CD4-positive, alpha-beta T cell (primary cell): ENCODE data around the gene HSD17B10. TPM values are rescaled to one million over a fixed set of nuclear protein-coding genes. Genes with fewer than 3 reads are reported as not detected.

ENCODE experiments used
- ATAC-seq: fragments of 200-7000 bp; cut with Tn5 transposase; one replicate; pipeline ENCODE4 v1.10.0; 2022; ENCODE audit warnings: mild to moderate bottlenecking; ENCODE audit not compliant: poor library complexity
- CTCF ChIA-PET: fragments of 350-600 bp; sonication (Branson Sonifier 250); formaldehyde crosslinking; loops from one replicate; lab custom pipeline; 2021; ENCODE audit warnings: antibody characterized with exemption, inconsistent platforms; lab: Charles Lee
- POLR2A ChIA-PET: fragments of 350-600 bp; sonication (Branson Sonifier 250); formaldehyde crosslinking; loops from one replicate; lab custom pipeline; 2021; ENCODE audit warnings: antibody characterized with exemption, inconsistent platforms; lab: Charles Lee
- DNase-seq, 14 experiments: peaks; one replicate each; pipeline ENCODE4 v3.0.0-alpha.2; 2013 to 2020; ENCODE audit warnings: mixed read lengths in 2 of 14
- H3K27ac ChIP-seq, 2 donors: one replicate each; pipeline versions ENCODE4 v1.5.1 to v1.7.0; 2013; ENCODE audit warnings: low read length in 2 of 2, low read depth in 1 of 2, mild to moderate bottlenecking in 1 of 2
- H3K27me3 ChIP-seq, 2 experiments: 1 replicate in 1 of 2; 2 replicates in 1 of 2; pipeline versions ENCODE4 v1.6.1 to v1.7.0; 2013; ENCODE audit warnings: low read length in 2 of 2, control low read depth in 1 of 2, mild to moderate bottlenecking in 1 of 2, moderate library complexity in 1 of 2; ENCODE audit not compliant: insufficient read depth in 2 of 2, control insufficient read depth in 1 of 2
- H3K36me3 ChIP-seq: one replicate; pipeline ENCODE4 v1.6.1; 2013; ENCODE audit warnings: low read length, control low read depth; ENCODE audit not compliant: insufficient read depth
- H3K4me1 ChIP-seq: one replicate; pipeline ENCODE4 v1.6.1; 2013; ENCODE audit warnings: low read length, control low read depth; ENCODE audit not compliant: insufficient read depth
- H3K4me3 ChIP-seq: one replicate; pipeline ENCODE4 v1.5.1; 2013; ENCODE audit warnings: mild to moderate bottlenecking, low read length, moderate library complexity
- H3K9me3 ChIP-seq, 2 experiments: 1 replicate in 1 of 2; 2 replicates in 1 of 2; pipeline versions ENCODE4 v1.6.1 to v1.7.0; 2013; ENCODE audit warnings: low read length in 2 of 2, mild to moderate bottlenecking in 2 of 2, control low read depth in 1 of 2, moderate library complexity in 1 of 2; ENCODE audit not compliant: control insufficient read depth in 1 of 2, insufficient read depth in 1 of 2
- H3K27ac Mint-ChIP-seq: one replicate; pipeline ENCODE4 v1.8.0; 2020; ENCODE audit warnings: mixed read lengths
- H3K27me3 Mint-ChIP-seq: one replicate; pipeline ENCODE4 v1.8.0; 2021; ENCODE audit warnings: mixed read lengths
- H3K36me3 Mint-ChIP-seq: one replicate; pipeline ENCODE4 v1.8.0; 2021; ENCODE audit warnings: low read depth, mixed read lengths
- H3K4me1 Mint-ChIP-seq: one replicate; pipeline ENCODE4 v1.8.0; 2021; ENCODE audit warnings: low read depth, mixed read lengths
- H3K4me3 Mint-ChIP-seq: one replicate; pipeline ENCODE4 v1.8.0; 2020; ENCODE audit warnings: mild to moderate bottlenecking, mixed read lengths
- H3K9me3 Mint-ChIP-seq: one replicate; pipeline ENCODE4 v1.8.0; 2020; ENCODE audit warnings: mixed read lengths
- intact Hi-C, 2 experiments: fragments of 100-400 bp; cut with DNase I in 1 of 2; cut with micrococcal nuclease in 1 of 2; formaldehyde crosslinking; loops; one replicate each; pipeline versions ENCODE4 v1.15.1 to v1.9.0; 2023 to 2025; cut with DNase I, micrococcal nuclease
- total RNA-seq, 174 experiments: library from RNA in 2 of 174; stranded (reverse) in 2 of 174; gene quantifications; one replicate each; pipeline ENCODE4 v1.2.3 and lab custom pipeline; 2021 to 2026
- TF ChIP-seq, protein P1 (sequence below): fragments of 200-600 bp; IDR thresholded peaks from one replicate; pipeline ENCODE4 v1.8.0; 2022; ENCODE audit warnings: antibody characterized with exemption, mild to moderate bottlenecking

The HSD17B10 gene
- total RNA-seq, 2 experiments from 2014 or later, result 27.0 to 28.6 TPM

DNA sequence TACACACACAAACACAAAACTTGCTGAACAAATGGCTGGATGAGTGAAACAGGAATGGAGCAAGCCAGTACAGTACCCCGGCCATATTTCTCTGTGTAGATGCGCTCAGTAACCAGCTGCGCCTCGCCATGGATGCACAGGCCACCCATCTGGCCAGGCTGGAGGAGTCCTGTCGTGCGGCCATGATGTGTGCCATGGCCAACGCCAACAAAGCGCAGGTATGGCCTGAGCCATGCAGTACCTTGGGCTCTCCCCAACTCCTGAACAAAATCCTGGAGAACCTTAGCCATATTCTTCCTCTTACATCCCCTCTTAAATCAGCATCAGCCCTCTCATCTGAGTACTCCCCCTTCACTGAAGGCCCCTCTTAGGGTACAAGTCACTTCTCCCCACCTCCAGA, 4.4 kb downstream of the HSD17B10 start:
- H3K9me3 ChIP-seq, result no peaks in the 10 kb centered on the region
- H3K27me3 ChIP-seq, result no peaks in the 10 kb centered on the region
- Mint-ChIP-seq H3K27me3 (no peaks in the 10 kb centered on the region), H3K4me1 (peaks cover 10% of the 10 kb centered on the region), H3K9me3 (no peaks in the 10 kb centered on the region), H3K36me3 (peaks cover 31% of the 10 kb centered on the region), H3K4me3 (no peak overlapping the region), H3K27ac (no peak overlapping the region)
- intact Hi-C loops, result loop anchor here in 1 of 2 experiments (5.0 to 10.0 kb wide), 4 partner anchors 145 to 1573 kb away; partner anchors contain the start of genes APEX2, HUWE1, IQSEC2 and PHF8
- TF ChIP-seq, protein P1, sequence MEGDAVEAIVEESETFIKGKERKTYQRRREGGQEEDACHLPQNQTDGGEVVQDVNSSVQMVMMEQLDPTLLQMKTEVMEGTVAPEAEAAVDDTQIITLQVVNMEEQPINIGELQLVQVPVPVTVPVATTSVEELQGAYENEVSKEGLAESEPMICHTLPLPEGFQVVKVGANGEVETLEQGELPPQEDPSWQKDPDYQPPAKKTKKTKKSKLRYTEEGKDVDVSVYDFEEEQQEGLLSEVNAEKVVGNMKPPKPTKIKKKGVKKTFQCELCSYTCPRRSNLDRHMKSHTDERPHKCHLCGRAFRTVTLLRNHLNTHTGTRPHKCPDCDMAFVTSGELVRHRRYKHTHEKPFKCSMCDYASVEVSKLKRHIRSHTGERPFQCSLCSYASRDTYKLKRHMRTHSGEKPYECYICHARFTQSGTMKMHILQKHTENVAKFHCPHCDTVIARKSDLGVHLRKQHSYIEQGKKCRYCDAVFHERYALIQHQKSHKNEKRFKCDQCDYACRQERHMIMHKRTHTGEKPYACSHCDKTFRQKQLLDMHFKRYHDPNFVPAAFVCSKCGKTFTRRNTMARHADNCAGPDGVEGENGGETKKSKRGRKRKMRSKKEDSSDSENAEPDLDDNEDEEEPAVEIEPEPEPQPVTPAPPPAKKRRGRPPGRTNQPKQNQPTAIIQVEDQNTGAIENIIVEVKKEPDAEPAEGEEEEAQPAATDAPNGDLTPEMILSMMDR, result no peak
- POLR2A ChIA-PET, result no interaction called here
- no peak for DNase-seq
- no peak overlapping the region for H3K4me3 ChIP-seq
- peaks cover 11% of the 10 kb centered on the region for H3K4me1 ChIP-seq
- CTCF ChIA-PET, result no interaction called here
- no peak for ATAC-seq
- no peak overlapping the region for H3K27ac ChIP-seq
- peaks cover 23% of the 10 kb centered on the region for H3K36me3 ChIP-seq

DNA sequence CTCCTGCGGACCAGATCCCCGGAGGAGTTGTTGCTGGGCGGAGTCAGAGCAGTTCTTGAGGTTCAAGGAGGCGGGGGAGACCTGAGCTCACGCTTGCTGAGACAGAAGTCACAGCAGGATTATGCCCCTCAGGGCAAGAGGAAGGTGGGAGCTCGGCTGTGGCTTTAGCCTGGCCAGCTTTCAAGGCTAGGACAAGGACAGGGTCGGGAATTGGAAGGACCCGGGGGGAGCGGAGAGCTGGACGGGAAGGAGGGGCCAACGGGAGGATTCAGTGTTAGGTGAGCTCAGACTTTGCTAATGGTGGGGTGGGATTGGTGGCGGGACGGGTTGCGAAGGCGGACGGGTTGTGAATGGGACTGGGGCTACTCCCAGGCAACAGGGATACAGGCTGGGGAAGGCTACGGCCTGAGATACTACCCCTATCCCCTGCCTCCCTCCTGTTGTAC, 11.3 kb downstream of the HSD17B10 start, which contains the start of gene RIBC1:
RIBC1 (plus strand) TSS at position 13 of the 446 bp plus-strand sequence. CDS start 3,404 bp downstream, outside the sequence.
- Histone ChIP-seq H3K27ac (peak within 1 kb of the TSS; percentile 90 to 98), H3K4me1 (peaks cover 34% of the 10 kb centered on the region), H3K9me3 (no peaks in the 10 kb centered on the region), H3K36me3 (no peaks in the 10 kb centered on the region), H3K27me3 (no peaks in the 10 kb centered on the region), H3K4me3 (peak within 1 kb of the TSS; percentile 93)
- Mint-ChIP-seq H3K4me3 (peak within 1 kb of the TSS; percentile 99), H3K27ac (peak within 1 kb of the TSS; percentile 90), H3K4me1 (peaks cover 22% of the 10 kb centered on the region), H3K9me3 (no peaks in the 10 kb centered on the region), H3K36me3 (peaks cover 12% of the 10 kb centered on the region), H3K27me3 (no peaks in the 10 kb centered on the region)
- CTCF ChIA-PET, result interaction anchor here (1.3 to 2.5 kb wide), 4 partner anchors 13 to 179 kb away, joined by 3 to 19 read pairs (median 6); no protein-coding TSS in a partner anchor
- POLR2A ChIA-PET, result interaction anchor here (0.6 to 2.2 kb wide), 13 partner anchors 8 to 1107 kb away, joined by 3 to 17 read pairs (median 6); partner anchors contain the start of genes FAM120C, GNL3L, KDM5C and PHF8
- DNase-seq (peak in 1 of 14 experiments; percentile 11), ATAC-seq (no peak)
- intact Hi-C loops, result loop anchor here (2.0 to 10.0 kb wide), 4 partner anchors 198 to 1384 kb away; partner anchors contain the start of genes HUWE1 (in 1 of the 2), KDM5C (in 1 of the 2) and MAGED2 (in 1 of the 2)
- TF ChIP-seq, protein P1, result no peak

DNA sequence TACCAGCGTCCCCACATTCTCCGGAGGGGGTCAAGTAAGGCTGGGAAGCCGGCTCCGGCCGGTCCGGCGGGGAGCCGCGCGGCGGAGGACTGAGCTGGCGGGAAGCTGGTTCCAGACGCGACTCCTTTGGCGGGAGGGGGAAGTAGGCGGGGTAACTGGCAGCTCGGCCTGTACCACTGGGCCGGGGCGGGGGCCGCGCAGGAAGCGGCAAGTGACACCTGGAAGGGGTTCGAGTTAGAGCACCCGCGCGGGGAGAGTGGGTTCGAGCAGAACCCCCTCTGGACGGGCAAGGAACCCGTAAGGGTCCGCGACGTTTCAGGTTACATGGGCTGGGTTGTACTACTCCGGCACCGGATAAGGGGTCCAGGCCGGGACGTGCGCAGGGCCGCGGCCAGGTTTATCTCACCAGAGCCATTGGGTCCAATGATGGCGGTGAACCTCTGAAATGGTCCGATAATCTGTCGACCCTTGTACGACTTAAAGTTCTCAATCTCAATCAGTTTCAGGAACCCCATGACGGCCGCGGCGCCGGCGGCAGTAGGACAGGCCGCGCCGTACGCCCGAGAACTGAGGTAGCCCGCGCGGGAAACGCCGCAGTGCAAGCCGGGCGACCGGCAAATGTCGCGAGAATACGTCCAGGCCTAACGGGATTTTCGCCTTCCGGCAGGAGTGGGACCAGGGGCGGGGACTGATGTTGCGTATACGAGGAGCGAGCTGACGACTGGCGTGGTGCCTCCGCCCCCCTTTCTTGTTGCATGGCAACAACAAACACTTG, 11.9 kb downstream of the HSD17B10 start, which contains the start of gene SMC1A:
SMC1A (minus strand) TSS at position 569 of the 775 bp plus-strand sequence; CDS start at position 515, 54 bp downstream.
- Mint-ChIP-seq H3K27ac (peak within 1 kb of the TSS; percentile 90), H3K9me3 (no peaks in the 10 kb centered on the region), H3K36me3 (peaks cover 17% of the 10 kb centered on the region), H3K27me3 (no peaks in the 10 kb centered on the region), H3K4me1 (peaks cover 28% of the 10 kb centered on the region), H3K4me3 (peak within 1 kb of the TSS; percentile 99)
- intact Hi-C loops, result loop anchor here (2.0 to 10.0 kb wide), 4 partner anchors 197 to 1385 kb away; partner anchors contain the start of genes HUWE1 (in 1 of the 2), KDM5C (in 1 of the 2) and MAGED2 (in 1 of the 2)
- Histone ChIP-seq H3K27ac (peak within 1 kb of the TSS; percentile 90 to 98), H3K4me1 (peaks cover 34% of the 10 kb centered on the region), H3K36me3 (no peaks in the 10 kb centered on the region), H3K9me3 (no peaks in the 10 kb centered on the region), H3K27me3 (no peaks in the 10 kb centered on the region), H3K4me3 (peak within 1 kb of the TSS; percentile 93)
- POLR2A ChIA-PET, result interaction anchor here (0.6 to 2.2 kb wide), 14 partner anchors 8 to 1108 kb away, joined by 3 to 17 read pairs (median 6); partner anchors contain the start of genes FAM120C, GNL3L, KDM5C and PHF8
- TF ChIP-seq, protein P1, result no peak
- peak; percentile 85 to 99 (median 95) for DNase-seq
- ATAC-seq, result peak; percentile 87
- CTCF ChIA-PET, result interaction anchor here (0.5 to 2.5 kb wide), 5 partner anchors 13 to 178 kb away, joined by 3 to 19 read pairs (median 4); no protein-coding TSS in a partner anchor
